ENCODE results near the gene GPX2. TPM values are rescaled to one million over a fixed set of nuclear protein-coding genes. Genes with fewer than 3 reads are reported as not detected.

The GPX2 gene
- total and polyA plus RNA-seq, 2 donors (not counting 3 experiments of a cell fraction or from before 2014, with no cell fraction given) = not detected

DNA sequence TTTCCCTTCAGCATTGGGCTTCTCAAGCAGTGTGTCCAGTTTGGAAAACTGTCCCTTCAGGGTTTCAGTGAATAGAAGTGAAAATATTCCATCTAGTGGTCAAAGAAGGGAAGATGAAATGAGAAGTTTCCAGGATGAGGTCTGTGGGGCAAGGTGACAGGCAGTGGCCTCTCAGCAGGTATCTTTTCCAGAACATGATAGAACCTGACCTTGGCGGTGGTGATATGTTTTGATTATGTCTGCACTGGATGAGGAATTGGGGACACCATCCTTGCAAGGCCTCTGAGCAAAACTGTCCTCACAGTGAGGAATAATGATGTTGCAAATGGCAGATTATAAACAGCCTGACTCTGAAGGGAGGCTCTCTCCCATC, 4.7 kb downstream of the GPX2 start:
- Histone ChIP-seq H3K9me3 (replicated peaks; ENCODE audit: control insufficient read depth, insufficient read depth, low read length) (no peaks in the 10 kb centered on the region), H2AFZ (ENCODE audit: low read depth, low read length) (no peak overlapping the region), H3K27me3 (ENCODE audit: control insufficient read depth in 2 of 2, insufficient read depth in 2 of 2, low read length in 2 of 2) (no peaks in the 10 kb centered on the region), H3K36me3 (ENCODE audit: control insufficient read depth in 2 of 2, extremely low read depth in 1 of 2, insufficient read depth in 2 of 2, low read length in 2 of 2) (peaks cover 0 to 2% of the 10 kb centered on the region in 2 experiments), H3K4me3 (replicated peaks in 1 of 3; ENCODE audit: insufficient read depth in 1 of 3, low read depth in 1 of 3, low read length in 3 of 3) (no peak overlapping the region), H3K27ac (ENCODE audit: insufficient read depth, low read depth, low read length) (no peak overlapping the region), H3K4me2 (ENCODE audit: insufficient read depth, low read length) (no peak overlapping the region), H4K20me1 (replicated peaks; ENCODE audit: control insufficient read depth, extremely low read depth, insufficient read depth, low read length) (no peaks in the 10 kb centered on the region), H3K9me1 (replicated peaks; ENCODE audit: control insufficient read depth, extremely low read depth, insufficient read depth, low read length) (no peaks in the 10 kb centered on the region), H3K79me2 (ENCODE audit: control insufficient read depth, insufficient read depth, low read length) (no peaks in the 10 kb centered on the region), H3K9ac (replicated peaks; ENCODE audit: extremely low read depth, insufficient read depth, low read length) (no peak overlapping the region), H3K4me1 (ENCODE audit: control insufficient read depth, extremely low read depth, insufficient read depth, low read length) (no peaks in the 10 kb centered on the region)
- DNase-seq (ENCODE audit: low read depth, low spot score) (peak; percentile 16), FAIRE-seq (no peak)
- BruUV-seq (replicated peaks) = no TSS peak
- no peak for TF ChIP-seq JUN (IDR thresholded peaks at IDR 0.05; ENCODE audit: borderline replicate concordance, insufficient read depth, insufficient read length, low read depth)
- ChIA-PET CTCF (no interaction called here), POLR2A (no interaction called here)
- dilution Hi-C loops (cut with MboI; ENCODE audit: extremely low pct_ligation_motif_present, low sequenced_read_pairs) = no loop called here
- intact Hi-C loops (cut with micrococcal nuclease) = no loop called here

DNA sequence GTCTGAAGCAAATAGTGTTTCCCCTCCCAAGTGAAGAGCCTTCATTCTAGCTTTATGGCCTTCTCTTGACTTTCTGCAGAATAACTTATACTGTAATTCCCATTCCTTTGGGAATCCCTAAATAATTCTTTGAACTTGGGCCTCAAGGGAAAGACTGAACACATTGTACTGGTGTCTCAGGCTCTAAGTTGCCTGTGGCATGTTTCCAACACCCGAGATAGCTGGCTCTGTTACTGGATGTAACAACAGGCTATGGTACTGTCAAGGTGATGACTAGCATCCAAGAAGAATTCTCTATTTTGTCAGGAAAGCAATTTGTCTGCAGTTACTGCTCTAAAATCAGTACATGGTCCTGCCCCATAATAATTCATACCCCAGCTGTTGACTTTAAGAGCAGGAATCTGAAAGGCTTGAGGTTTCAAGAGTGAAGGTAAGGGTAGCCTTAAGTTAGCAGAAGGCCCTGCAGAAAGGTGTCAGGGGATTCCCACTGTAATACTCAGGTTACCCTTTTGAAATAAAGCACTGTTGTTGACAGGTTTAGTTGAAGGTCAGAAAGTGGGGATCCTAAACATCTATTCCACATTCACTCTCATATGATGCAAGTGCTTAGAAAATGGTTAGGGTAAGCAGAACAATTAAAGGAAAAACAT, 5.2 kb downstream of the GPX2 start:
- Histone ChIP-seq H3K9ac (replicated peaks; ENCODE audit: extremely low read depth, insufficient read depth, low read length) (no peak overlapping the region), H3K9me3 (replicated peaks; ENCODE audit: control insufficient read depth, insufficient read depth, low read length) (no peaks in the 10 kb centered on the region), H3K4me2 (ENCODE audit: insufficient read depth, low read length) (no peak overlapping the region), H3K79me2 (ENCODE audit: control insufficient read depth, insufficient read depth, low read length) (no peaks in the 10 kb centered on the region), H3K36me3 (ENCODE audit: control insufficient read depth in 2 of 2, extremely low read depth in 1 of 2, insufficient read depth in 2 of 2, low read length in 2 of 2) (peaks cover 0 to 2% of the 10 kb centered on the region in 2 experiments), H2AFZ (ENCODE audit: low read depth, low read length) (no peak overlapping the region), H3K4me3 (replicated peaks in 1 of 3; ENCODE audit: insufficient read depth in 1 of 3, low read depth in 1 of 3, low read length in 3 of 3) (no peak overlapping the region), H3K27ac (ENCODE audit: insufficient read depth, low read depth, low read length) (no peak overlapping the region), H3K27me3 (ENCODE audit: control insufficient read depth in 2 of 2, insufficient read depth in 2 of 2, low read length in 2 of 2) (no peaks in the 10 kb centered on the region), H3K4me1 (ENCODE audit: control insufficient read depth, extremely low read depth, insufficient read depth, low read length) (no peaks in the 10 kb centered on the region), H4K20me1 (replicated peaks; ENCODE audit: control insufficient read depth, extremely low read depth, insufficient read depth, low read length) (no peaks in the 10 kb centered on the region), H3K9me1 (replicated peaks; ENCODE audit: control insufficient read depth, extremely low read depth, insufficient read depth, low read length) (no peaks in the 10 kb centered on the region)
- BruUV-seq (replicated peaks) = no TSS peak
- DNase-seq (ENCODE audit: low read depth, low spot score) (no peak), FAIRE-seq (peak; percentile 54)
- TF ChIP-seq MYC (IDR thresholded peaks at IDR 0.05; ENCODE audit: low read depth, low read length) (no peak), FOS (IDR thresholded peaks at IDR 0.05; ENCODE audit: borderline replicate concordance, insufficient read depth, low read length) (no peak), POLR2AphosphoS5 (IDR thresholded peaks at IDR 0.05; ENCODE audit: insufficient read depth, low read depth, low read length) (no peak), JUN (IDR thresholded peaks at IDR 0.05; ENCODE audit: borderline replicate concordance, insufficient read depth, insufficient read length, low read depth) (no peak), GATA2 (IDR thresholded peaks at IDR 0.05; ENCODE audit: insufficient read depth, insufficient read length, low read depth, low read length) (no peak), EZH2 (IDR thresholded peaks at IDR 0.05; ENCODE audit: borderline replicate concordance, low read depth, low read length, severe bottlenecking) (no peak), POLR2A (IDR thresholded peaks at IDR 0.05; ENCODE audit: low read depth, low read length) (no peak), MAX (IDR thresholded peaks at IDR 0.05; ENCODE audit: insufficient read depth, insufficient read length) (no peak)
- TF ChIP-seq, protein P1, sequence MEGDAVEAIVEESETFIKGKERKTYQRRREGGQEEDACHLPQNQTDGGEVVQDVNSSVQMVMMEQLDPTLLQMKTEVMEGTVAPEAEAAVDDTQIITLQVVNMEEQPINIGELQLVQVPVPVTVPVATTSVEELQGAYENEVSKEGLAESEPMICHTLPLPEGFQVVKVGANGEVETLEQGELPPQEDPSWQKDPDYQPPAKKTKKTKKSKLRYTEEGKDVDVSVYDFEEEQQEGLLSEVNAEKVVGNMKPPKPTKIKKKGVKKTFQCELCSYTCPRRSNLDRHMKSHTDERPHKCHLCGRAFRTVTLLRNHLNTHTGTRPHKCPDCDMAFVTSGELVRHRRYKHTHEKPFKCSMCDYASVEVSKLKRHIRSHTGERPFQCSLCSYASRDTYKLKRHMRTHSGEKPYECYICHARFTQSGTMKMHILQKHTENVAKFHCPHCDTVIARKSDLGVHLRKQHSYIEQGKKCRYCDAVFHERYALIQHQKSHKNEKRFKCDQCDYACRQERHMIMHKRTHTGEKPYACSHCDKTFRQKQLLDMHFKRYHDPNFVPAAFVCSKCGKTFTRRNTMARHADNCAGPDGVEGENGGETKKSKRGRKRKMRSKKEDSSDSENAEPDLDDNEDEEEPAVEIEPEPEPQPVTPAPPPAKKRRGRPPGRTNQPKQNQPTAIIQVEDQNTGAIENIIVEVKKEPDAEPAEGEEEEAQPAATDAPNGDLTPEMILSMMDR (IDR thresholded peaks at IDR 0.05; ENCODE audit: extremely low read depth in 1 of 2, insufficient read depth in 1 of 2, low read depth in 1 of 2, low read length in 2 of 2) = no peak
- ChIA-PET POLR2A (interaction anchor here (0.6 kb wide), 1 partner anchor 23 kb away, joined by 3 read pairs; no protein-coding TSS in a partner anchor), CTCF (interaction anchor here (1.2 to 2.2 kb wide), 4 partner anchors 7 to 114 kb away, joined by 4 to 15 read pairs (median 7); no protein-coding TSS in a partner anchor)
- intact Hi-C loops (cut with micrococcal nuclease) = no loop called here
- dilution Hi-C loops (cut with MboI; ENCODE audit: extremely low pct_ligation_motif_present, low sequenced_read_pairs) = no loop called here
